Inferior parietal cortex (tissue), 1 donor: ENCODE results near the gene PCGF2.
A peak's percentile ranks its signal among the peaks of the same experiment; 100 is the strongest.

Source experiments
- DNase-seq: peaks from one replicate; pipeline ENCODE4 v3.0.0-alpha.2; 2016; ENCODE audit errors: extremely low spot score

PCGF2 gene

DNA sequence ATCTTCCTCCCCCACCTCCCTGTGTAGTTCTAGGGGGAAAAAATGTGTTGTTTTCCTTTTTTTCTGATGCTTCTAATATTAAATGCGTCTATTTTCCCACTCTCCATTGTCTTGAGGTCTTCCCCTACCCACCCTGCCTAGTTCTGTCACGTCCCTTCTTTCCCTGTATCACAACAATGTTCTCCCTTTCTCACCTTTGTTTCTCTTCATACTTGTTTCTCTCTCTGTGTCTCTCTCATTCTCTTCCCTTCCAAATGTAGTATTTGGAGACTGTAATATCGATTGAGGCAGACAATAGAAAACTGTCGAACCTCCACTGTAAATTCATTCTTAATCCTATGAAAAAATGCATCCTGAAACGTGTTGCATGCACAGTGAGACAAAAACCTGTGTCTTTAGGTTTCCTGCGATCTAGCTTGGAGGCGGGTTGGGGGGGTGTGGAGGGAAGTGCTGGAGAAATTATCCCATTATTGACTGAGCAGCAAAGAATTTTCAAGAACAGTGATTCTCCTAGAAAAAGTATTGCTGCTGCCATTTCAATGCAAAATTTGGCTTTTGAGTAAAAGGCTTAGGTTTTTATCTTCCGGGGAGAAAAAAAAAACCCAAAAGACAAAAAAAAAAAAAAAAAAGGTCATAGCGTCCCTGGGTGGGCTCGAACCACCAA lies 3.1 kb upstream of the PCGF2 start:
- peak; percentile 39 for DNase-seq

DNA sequence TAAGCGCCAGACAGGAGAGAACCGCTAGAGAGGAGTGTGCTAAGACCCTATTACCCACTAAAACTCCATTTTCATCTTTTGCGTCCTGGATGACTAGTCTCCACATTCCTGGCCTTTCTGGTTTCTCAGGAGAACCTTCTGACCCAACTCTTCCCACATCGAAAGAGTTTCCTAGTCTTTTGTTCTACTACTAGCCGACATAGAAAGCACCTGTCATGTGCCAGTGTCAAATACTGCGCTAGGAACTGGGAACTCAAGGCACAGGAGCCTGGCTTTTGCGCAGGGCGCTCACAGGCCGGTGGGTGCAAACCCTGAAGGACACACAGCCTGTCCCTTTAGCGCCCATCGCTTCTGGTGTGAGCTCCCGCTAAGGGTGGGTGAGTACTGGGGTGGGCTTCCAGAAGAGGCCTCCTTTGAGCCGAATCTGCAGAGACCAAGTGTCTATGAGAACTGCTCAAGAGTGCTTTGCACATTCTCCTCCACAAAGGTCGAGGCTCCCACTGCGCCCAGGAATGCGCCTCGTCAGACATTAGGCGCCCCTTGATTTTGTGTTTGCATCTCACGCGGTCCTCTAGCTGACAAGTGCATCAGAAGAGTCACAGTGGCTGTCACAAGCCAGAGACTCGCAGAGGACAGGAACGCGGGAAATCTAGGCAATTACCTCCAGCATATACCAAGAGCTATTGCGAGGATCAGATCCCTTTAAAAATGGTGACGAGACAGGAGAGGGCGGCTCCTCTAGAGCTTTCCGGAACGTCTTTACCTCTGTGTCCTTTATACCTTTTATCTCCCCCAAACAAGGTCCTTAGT lies 2.4 kb upstream of the PCGF2 start:
- DNase-seq: peak; percentile 27

DNA sequence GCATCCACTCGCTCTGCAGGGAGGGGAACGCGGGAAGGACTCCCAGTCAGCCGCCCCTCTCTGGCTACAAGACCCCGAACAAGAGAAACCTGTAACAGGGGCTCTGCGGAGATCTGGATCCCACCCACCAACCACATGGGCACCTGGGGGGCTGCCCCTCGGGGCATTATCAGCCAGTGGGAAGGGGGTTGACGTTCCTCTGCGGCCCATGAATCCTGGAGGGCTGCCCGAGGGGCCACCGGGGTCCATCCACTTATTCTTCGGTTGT lies 1.8 kb upstream of the PCGF2 start:
- DNase-seq: no peak

DNA sequence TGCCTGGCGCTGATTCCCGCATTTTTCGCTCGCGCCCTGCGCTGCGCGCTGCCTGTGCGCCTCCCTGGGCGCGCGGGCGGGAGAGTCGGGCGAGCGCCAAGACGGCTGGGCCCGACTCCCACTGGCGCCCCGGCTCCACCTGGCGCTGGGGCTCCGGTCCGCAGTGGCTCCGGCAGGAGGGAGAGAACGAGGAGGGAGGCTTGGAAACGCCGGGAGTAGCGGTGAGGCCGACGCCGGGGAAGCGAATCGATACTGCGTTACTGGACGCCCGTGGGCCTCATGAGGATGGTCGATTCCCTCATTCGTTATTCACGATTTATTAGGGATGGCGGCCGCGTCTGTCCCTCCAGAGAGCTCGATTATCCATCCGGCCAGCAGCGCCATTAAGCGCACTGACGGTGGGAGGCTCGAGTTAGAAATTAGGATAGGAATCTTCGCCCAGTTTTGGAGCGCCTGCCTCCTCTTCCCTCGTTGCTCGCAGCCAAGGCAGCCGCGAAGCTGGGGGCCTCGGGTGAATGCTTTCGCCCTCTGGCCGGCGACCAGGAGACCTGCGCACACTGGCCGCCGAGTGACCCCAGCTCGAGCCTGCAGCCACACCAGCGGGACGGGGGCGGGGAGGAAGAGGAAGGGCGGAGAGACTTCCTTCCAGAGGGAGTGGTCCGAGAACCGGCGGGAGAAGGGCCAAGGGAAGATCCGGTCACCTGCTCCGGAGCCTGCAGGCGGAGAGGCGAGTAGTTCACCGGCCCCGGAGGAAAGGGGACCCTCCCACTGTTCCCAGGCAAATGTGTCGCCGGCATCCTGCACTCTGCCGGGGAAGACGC lies 1.3 kb upstream of the PCGF2 start:
- DNase-seq: peak; percentile 43

DNA sequence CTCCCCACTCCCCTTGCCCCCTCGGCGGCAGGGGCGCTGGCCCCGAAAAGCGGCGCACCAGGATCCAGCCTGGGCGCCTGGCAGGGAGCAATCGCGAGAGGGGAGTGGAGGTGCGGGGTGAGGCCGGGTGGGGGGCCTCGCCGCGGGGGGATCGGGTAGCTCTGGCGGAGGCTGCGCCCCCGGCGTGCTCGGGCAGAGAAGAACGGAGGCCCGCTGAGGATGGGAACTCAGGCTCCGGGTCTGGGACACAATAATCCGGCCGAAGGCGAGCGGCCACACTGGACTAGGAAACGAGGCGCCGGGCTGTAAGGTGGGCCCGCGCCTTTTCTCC lies 721 bp upstream of the PCGF2 start:
- no peak for DNase-seq

DNA sequence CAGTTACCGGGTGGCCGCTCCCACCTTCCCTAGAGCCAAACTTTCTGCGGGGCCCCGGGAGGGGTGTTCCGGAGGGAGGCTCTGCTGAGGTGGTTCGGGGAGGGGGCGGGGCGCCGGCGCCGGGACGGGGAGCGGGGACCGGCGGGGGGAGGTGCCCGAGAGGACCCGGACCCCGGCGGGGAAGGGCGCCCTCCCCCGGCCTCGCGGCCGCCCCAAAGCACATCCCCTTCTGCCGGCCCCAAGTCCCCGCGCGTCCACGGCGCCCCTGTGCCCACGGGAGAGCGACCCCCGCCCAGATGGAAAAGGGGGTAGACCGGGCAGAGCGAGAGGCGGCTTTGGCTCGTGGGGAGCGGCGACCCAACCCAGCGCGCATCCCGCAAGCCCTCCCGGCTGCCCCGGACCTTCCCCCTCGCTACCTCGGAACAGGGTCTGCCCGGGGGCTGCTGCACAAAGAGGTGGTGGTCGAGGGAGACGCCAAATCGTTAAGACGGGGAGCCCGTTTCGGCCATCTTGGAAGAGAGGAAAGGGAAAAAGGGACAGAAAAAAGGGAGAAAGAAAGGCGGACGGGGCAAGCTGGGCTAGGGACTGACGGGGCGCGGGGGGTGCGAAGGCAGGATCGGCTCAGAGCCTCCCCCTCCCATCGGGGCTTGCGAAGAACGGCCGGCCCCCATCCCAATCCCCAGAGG lies 530 bp downstream of the PCGF2 start:
- no peak for DNase-seq

DNA sequence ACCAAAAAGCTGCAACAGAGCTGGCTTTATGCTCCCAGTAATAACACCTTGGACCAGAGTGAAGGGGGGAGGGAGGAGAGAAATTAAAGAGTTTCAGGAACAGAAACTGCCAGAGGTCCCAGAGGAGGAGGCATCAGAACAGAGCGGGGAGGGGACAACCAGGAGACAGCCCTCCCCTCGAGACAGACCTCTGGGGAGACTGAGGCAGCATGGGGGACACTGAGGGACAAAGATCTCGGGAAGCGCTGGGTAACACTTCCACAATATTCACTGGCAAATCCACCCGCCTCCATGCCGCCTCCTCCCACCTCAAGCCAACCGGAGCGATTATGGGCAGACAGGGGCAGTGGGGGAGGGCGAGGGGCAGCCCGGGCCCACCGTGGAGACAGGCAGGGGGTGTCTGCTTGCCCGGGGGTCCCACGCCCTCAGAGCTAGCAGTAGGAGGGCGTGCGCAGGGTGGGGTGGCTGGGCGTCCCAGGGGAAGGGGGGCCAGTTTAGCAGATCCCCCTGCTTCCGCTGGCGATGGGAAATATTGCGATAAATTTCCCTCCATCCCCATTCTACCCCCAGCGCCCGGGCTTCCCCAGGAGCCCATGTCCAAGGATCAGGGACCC lies 1.2 kb downstream of the PCGF2 start:
- no peak for DNase-seq

DNA sequence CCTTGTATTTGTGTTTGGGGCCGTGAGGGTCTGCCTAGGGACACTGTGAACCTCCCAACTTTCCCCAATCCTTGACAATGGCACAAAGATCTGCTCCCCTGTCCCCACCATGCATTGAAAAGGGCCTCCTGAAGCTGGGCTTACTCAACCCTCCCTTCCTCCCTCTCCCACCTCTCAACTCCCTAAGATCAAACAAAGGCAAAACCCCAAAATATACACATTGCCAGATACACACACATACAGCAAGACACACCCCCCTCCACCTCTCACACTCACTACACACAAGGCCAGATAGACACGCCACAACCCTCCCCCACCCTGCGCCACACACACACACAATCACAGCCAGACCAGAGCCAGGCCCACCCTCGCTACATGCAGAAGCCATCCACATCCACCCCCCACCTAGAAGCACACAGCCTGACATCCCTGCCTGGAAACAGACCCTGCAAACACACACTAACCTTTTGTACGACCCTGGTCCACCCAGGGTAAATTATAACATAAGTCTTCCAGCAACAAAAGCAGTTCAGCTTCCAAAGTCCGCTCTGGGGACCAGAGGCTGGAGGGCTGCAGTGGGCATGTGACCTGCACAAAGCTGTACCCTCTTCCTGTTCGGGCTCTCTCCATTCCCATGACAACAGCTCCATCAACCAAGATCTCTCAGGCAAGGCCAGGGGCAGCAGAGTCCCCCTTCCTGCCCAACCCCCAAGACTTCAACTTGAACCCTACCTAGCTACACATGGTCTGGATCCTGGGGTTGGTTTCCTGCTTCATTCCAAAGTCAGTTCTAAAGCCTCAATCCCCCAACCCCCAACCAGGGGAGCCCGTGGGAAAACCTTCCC lies 1.9 kb downstream of the PCGF2 start:
- no peak for DNase-seq

DNA sequence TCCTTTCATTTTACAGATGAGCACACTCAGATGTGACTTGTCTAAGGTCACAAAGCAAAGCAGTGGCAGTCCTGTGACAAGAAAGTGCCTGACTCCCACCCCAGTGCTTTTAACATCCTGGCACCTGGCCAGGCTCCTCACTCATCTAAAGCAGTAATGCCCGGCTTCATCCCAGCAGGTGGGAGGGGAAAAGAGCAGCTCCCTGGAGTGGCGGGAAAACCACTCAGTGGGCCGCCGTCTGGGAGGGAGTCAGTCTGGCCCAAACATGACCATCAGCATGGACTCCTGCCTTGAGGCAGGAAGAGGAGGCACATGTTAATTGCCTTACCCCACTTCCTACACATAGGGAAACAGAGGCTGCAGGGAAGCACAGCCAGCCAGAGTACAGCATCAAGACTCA lies 2.6 kb downstream of the PCGF2 start:
- DNase-seq: no peak

DNA sequence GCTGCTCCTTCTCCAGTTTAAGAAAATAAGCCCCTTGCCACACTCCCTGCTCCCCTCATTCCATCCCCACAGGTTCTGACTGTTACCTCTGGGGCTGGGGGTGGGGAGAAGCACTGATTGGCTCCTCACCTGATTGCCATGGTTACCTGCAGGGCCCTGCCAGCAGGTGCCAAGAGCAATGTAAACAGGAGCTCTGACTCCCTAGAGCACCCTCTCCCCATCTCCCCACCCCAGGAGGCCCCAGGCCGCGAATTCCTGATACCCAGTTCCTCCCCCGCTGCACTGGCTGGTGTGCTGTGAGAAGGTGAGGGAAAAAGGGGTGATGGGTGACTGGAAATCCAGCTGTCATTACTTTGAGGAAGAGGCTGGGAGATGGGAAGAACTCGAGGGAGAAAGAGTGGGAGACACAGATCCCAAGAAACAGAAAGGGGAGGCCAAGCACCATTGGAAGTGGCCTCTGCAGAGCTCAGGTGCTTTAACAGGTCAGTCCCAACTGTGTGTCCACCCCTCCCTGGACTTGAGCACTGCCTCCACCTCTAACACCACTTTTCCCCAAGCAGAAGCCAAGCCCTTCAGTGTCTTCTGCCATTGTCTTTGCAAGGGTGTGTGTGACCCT lies 4.5 kb downstream of the PCGF2 start:
- no peak for DNase-seq

DNA sequence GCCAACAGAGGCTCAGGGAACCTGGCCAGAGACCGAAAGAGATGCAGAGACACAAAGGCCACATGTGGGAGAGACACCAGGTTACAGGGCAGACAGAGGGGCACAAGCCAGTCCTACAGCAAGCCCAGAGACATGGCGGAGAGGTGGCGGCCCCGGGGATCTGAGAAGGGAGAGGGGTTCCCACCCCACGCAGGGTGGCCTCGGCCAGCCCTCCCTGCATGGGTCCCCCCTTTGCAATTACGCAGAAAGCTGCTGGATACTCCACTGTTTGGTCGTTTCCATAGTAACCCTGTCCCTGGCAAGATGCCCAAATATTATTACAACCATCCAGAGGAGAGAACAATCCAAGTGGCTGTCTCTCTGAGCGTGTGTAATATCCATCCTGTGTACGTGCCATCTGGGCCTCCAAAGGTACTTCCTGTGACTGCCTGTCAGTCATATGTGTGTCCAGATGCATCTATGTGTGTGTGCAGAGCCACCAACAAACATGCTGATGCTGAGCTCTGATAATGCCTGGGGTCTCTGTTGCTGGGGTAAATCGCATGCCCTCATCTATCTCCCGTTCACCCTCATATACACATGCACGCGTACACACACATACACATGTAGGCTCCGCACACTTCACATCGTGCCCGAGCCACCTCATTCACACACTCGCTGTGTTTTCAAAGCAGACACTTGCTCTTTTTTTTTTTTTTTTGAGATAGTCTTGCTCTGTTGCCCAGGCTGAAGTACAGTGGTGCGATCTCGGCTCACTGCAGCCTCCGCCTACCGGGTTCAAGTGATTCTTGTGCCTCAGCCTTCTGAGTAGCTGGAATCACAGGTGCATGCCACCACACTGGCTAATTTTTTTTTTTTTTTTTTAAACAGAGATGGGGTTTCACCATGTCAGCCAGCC lies 5.5 kb downstream of the PCGF2 start:
- peak; percentile 61 for DNase-seq

DNA sequence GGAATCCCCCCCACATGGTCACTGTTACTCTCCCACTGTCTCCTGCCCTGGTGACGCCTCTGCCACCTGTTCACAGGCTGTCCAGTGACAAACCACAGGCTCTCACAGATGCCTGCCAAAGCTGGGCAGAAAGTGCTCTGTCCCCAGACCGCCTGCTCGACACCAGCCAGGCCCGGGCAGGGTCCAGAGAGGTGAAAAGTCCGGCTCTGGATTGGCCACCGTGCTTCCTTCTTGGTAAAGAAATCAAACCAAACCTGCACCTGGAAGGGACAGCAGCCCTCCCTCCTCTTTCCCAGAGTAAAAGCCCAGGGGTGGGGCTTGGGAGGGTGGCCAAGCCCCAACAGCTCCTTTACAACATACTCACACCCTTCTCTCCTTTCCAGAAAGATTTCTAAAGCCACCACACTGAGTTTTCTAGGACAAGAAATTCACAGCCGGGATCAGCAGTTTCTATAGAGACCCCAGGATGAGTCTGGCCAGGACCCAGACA lies 6.2 kb downstream of the PCGF2 start:
- DNase-seq: no peak

DNA sequence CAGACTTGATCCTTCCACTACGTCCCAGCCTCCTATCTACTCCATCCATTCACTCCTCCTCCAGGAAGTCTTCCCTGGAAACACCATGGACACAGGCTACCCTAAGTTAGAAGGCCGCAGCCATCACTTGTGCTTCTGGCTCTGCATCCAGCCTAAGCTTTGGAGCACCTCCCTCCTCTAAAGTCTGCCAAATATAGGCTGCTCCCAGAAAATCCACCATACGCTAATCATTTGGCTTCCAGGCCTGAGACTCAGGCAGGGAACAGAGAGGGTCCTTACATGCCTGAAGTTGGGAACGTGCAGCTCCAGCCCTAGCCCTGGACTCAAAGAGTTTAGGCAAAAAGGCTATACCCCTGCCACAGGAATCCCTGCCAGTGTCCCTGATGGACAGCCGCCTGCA lies 6.7 kb downstream of the PCGF2 start:
- DNase-seq: no peak

DNA sequence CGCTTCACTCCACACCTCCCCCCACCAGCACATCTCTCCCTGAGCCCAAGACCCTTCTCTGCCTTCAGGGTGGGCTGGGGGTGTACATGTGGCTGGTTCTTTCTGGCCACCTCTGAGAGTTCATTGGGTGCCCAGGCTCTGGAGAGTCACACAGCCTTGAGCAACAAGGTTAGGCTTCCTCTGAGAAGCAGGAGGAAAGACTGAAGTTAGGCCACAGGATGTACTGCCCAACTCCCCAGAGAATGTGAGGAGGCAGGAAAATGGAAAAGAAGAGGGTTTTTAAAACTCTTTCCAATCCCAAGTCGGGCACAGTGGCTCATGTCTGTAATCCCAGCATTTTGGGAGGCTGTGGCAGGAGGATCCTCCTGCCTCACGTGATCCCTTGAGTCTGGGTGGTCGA lies 7.3 kb downstream of the PCGF2 start:
- DNase-seq: no peak

DNA sequence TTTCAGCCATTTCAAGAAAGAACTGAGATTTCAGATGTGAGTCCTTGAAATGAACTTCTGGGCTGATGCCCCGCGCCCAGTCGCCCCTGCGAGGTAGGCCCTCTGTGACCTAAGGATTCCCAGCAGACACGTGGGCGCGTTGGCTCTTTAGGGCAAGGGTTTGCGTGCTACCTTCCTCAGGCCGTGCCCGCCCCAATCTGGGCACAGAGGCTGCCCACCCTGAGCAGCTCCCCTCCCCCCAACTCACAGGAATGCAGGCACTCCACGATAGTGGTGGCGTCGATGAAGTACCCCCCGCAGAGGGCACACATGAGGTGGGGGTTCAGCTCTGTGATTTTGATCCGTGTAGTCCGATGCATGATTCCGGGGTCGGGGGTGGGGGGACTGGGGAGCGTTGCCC lies 8.1 kb downstream of the PCGF2 start:
- DNase-seq: no peak

DNA sequence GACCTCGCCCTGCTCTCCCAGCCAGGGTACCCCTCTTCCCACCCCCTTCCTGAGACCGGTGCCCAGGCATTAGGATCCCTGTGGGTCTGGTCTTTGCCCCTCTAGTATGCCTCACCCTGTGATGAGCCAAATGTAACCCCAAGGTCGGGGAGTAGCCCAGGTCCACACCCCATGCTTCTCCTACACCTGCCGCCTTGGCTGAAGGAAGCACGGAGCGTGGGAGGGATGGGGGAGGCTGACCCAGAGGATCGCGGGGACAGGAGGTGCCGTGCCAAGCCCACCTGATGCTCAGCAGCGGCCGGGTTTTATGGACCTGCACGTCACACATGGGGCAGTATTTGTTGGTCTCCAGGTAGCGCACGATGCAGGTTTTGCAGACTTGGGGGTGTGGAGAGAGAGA lies 8.8 kb downstream of the PCGF2 start:
- no peak for DNase-seq

DNA sequence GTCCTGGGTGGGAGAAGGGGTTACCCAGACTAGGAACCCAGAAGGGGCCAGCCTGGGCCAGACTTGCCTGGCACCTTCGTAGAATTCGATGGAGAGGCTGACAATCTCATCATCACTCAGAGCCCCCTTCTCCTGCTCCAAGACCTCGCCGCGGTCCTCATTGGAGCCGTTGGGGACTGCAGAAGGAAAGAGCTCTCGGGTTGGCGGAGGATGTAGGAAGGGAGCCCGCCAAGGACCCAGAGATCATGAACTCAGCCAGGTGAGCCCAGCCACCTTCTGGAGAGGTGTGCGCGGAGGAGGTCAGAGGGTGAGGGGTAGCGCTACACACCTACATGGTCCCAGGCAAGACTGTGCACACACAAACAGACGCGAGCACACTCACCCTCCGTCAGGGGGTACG lies 9.4 kb downstream of the PCGF2 start:
- DNase-seq: no peak

DNA sequence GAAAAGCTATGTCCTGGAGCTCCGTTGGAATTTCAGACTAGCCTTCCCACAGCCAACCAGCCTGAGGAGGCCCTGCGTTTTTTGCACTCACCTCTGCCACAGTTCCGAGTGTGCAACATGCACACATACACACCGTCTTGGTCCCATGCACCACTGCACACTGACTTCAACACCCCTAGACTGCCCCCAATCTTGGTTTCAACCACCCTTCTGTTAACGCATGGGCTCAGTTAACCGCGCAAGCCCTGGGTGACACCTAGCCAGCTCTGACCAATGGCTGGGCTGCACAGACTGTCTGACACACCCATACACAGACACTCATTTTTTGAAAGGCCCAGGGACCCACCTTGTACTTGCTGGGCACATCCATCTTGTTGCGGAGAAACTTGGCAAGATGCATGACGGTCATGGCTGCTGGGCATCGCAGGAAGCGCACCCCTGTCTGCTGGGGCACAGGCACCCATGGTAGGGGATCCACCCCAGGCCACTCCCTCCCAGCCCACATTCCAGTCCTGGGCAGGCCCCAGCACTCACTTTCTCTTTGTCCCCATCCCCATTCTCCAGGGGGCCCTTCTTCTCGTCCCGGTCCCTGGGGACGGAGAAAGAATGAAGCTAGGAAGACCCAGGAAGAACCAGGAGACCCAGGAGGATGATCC lies 10.0 kb downstream of the PCGF2 start:
- no peak for DNase-seq
